Measurements from ENCODE around the gene CDH12.
"Not testable (repeated sequence)": the region's sequence is repeated elsewhere in the genome, so short reads cannot be mapped to it uniquely, and the experiment has no call there.

The CDH12 gene

DNA sequence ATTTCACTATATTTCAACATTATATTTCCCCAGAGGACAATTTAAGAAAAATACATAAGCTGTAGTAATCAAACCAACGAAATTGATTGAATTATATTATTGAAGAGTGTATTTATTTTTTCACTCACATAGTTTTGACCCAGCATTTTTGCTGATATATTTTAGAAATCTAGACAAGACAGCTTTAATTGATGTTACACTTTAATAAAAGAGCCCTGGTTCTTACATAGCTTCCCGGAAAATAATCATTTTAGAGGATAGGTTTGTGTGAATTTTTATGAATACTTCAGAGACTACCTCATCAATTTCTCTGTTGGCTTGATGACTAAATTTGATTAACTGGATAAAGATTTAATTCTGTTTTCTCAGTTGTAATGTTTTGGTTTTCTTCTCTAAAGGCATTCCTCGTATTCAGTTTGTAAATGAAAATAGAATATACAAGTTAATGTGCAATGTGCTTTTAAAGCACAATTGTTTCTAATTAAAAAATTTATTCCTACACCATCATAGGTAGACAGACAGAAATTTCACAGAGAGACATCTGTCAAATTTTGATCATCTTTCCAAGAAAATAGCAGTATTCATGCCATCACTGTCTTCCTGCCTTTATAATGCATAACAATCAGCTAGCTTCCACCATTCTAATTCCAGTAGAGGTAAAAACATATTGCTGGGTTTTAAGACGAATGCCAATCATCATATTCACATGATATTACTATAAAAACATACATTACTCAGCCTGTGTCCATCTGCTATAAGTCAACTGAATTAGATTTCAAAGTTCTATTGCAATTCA is 441.4 kb downstream of the CDH12 start:
- DNase-seq: no peak

DNA sequence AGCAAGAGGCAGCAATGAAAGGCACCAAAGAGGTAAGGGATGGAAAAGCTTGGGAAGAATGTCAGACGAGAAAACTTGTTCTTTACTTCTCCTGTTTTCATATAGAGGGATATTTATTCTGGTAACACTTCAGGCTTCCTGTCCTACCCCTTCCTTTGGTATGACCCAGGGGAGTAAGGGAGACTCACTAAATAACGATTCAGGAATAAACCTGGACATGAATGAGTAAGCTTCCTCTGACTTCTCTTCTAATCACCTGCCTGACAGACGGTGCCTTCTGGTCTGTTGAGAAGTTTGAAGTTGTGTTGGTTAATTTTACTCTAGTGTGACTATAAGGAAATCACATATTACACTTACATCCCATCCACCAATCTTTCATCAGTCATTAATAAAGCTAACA is 461.2 kb downstream of the CDH12 start:
- DNase-seq: no peak

GRCh38 chr5:22390888-22391287 is 462.3 kb downstream of the CDH12 start:
- no peak for DNase-seq

DNA sequence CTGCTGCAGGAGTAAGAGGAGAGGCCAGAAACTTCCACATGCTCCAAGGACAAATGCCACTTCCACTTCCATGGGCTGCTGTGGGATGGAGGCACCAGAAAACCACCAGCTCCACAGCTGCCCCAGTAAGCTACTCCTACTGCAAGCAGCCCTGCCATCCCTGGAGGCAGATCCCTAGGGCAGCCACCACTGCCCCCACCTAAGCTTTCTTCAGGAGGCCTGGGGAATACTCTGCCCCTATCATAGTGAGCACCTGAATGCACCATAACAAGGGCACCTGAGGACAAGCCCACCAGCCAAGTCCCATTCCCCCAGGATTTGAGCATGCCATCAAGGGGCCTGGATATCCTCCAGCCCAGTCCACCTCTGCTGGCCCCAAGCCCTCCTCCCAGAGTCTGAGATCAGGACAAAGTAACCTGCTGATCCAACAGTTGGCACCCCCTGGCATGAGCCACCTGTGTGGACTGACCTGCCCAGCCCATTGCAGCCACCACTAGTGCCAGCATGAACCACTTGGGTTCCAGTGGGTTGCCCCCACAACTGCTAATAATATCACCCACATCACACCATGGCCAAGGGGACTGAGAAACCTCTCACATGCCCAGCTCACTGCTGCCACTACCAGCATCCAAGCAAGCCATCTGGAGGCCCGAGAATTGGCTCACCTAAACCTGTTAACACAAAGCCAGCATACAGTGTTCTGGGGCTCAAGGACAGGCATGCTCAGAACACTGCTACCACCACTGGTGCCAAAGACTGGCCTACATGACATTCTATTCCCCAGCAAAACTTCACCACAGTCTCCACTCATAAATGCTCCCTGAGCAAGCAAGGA is 480.1 kb downstream of the CDH12 start:
- DNase-seq: no peak

- no peak for DNase-seq
Observed at GRCh38 chr5:22372376-22372775, 480.8 kb downstream of the CDH12 start.

DNA sequence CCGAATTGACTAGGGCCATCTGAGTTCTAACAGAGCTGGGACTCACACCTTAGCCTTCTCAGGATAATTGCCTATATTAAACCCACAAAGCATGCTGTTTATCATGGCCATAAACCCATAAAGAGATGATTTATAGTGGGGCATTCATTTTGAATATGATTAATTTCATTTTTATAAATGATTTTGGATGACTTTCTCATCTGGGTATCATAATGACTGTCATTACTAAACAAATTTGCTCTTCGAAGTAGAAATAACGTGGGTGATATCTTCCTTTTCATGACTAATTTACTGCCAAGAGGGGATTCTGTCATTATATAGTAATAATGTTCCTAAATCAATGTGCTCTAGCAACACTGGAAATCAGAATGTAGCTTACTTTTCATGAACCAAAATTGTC is 498.2 kb downstream of the CDH12 start:
- no peak for DNase-seq

DNA sequence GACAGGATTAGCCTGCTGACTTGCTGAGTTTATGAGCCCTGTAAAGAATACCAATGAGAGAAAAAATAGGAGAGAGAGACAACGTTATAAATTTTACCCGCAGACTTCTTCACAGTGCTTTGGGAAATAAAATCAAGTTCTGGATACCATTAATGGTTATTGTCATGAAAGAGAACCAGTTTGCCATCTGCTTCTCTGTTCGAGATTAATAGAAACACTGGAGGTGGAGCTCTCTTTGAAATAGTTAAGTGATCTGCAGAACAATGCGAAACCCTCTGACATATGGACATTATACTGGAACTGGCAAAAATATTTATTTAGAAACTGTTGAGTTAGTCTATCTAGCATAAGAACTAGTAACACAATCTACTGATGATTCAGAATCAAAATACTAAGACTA is 500.7 kb downstream of the CDH12 start:
- no peak for DNase-seq

DNA sequence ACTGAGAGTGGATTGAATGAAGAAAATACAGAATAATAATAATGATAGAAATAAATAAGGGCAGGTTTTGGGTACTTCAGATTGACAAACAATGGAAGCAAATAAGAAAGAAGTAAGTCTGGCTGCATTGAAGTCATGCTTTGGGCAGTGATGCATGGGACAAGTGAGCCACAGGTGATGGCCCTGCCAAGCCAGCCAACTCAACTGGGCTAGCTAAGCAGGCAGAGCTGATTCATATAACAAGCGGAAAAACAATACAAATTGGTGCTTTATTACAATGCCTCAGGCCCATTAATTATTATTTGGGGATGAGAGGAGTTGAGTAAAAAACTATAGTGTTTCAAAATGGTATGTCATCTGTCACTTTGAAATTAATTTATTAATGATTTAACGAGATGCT is 502.0 kb downstream of the CDH12 start:
- no peak for DNase-seq

DNA sequence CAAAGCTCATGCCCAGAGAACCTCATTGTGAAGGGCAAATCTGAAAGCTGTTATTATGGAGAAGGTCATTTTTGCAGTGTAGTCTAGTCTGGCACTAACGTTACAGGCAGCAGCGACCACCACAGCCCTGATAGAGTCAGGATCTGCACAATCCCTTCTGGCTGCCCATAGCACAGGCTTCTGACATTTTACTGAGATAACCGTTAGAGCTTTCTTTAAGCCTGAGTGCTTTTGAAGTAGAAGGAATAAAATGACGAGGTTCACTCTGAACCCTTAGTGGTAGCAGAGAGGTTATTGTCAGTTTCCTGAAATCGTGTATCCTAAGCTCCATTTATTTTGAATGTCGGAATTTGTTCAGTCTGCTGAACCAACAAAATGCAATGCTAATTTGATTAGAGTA is 505.1 kb downstream of the CDH12 start:
- no peak for DNase-seq

- no peak for DNase-seq
Observed at GRCh38 chr5:22344000-22344399, 509.1 kb downstream of the CDH12 start.

DNA sequence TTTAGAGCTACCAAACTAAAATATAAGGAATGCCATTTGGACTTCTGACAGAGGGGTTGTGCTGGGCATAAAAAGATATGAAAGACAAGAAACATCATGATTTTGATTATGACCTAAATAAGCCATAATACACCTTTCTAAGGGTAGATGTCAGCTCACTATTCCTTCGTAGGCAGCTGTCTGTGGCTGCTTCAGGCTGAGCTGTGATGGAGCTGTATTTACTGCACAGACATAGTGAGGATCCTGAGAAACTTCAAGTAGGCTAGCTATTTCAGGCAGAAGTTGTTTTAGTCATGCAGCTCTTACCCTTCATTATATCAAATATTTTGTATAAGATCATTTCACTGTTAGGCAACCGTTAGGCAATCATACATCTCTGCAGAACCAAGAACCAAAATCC is 511.7 kb downstream of the CDH12 start:
- no peak for DNase-seq

GRCh38 chr5:22332949-22333348 is 520.2 kb downstream of the CDH12 start:
- not testable (repeated sequence) for DNase-seq

- no peak for DNase-seq
Observed at GRCh38 chr5:22329683-22330082, 523.5 kb downstream of the CDH12 start.

GRCh38 chr5:22319798-22320197 is 533.3 kb downstream of the CDH12 start:
- no peak for DNase-seq

DNA sequence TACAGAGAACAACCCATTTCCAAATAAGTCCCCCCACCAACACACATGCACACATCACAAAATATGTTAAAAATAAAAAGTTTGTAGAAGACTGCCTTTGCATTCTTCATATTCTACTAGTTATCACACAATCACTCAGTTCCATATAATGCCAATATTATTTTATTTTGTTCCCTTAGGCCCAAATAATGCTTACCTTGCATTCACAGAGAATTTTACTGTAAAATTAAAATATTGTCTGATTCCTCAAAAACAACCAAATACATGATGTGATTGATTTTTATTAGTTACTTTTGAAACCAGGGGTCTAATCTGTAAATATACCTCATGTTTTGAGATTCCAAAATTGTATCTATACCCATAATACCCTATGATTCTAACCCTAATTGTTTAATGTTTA is 536.9 kb downstream of the CDH12 start:
- DNase-seq: no peak

GRCh38 chr5:22315052-22315451 is 538.1 kb downstream of the CDH12 start:
- DNase-seq: not testable (repeated sequence)

- no peak for DNase-seq
Observed at GRCh38 chr5:22314548-22314947, 538.6 kb downstream of the CDH12 start.

- no peak for DNase-seq
Observed at GRCh38 chr5:22306011-22306410, 547.1 kb downstream of the CDH12 start.

GRCh38 chr5:22295832-22296231 is 557.3 kb downstream of the CDH12 start:
- DNase-seq: no peak

GRCh38 chr5:22293147-22293546 is 560.0 kb downstream of the CDH12 start:
- DNase-seq: no peak

DNA sequence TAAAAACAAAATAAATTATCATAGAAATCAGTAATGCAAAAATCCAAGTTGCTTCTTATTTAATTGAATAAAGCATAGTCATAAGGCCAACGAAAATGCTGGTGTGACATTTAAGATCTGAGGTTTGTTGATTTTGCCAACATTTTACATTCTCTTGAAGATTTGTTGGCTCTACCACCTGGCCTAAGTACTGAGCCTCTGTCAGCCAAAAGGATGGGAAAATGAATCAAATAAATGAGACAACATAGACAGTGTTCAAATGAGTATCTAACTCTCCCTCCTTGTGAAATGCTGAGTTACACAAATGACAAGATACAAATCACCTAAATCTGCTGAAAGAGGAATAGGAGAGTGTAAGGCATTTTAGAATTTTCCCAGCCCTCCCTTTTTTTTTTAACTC is 575.0 kb downstream of the CDH12 start:
- DNase-seq: no peak

DNA sequence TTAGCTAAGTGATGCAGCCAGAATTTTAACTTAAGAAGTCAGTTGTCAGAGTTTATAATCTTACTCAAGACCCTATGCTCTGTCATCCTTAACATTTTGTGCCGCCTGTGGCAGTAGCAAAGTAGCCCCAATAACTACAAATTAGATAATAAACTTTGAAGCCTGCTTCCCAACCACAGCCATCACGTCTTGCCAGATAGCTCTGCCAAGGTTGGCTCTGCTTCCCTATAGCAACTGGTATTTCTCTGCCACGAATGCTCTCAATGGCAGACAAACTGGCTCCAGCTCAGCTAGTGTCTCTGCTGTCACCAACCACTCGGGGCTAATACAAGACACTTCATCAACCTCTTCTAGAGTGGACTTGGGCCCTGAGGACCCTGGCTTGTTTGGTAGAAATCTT is 576.1 kb downstream of the CDH12 start:
- no peak for DNase-seq

- not testable (repeated sequence) for DNase-seq
Observed at GRCh38 chr5:22265855-22266254, 587.3 kb downstream of the CDH12 start.

DNA sequence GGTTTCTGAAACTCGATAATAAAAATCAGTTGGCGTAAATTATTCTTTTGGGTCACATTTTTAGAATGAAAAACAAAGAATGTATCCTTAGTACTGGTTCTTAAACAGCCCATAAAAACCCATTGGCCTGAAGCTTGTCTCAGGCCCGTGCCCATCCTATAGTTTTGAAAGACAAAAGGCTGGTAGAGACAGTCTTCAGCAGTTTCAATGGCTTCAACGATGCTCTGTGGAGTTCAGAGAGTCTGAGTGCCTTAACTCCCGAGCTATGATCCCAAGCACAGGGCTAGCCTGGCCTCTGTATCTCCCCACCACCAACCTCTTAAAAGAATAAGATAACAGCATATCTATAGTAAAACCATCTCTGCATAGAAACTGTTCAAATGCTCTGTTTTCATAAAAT is 595.0 kb downstream of the CDH12 start:
- DNase-seq: no peak

All from CD4-positive, alpha-beta T cell treated with Interleukin-10 for 1 hour (primary cell).